ENCODE measurements around the gene RAB40C.

RAB40C gene

DNA sequence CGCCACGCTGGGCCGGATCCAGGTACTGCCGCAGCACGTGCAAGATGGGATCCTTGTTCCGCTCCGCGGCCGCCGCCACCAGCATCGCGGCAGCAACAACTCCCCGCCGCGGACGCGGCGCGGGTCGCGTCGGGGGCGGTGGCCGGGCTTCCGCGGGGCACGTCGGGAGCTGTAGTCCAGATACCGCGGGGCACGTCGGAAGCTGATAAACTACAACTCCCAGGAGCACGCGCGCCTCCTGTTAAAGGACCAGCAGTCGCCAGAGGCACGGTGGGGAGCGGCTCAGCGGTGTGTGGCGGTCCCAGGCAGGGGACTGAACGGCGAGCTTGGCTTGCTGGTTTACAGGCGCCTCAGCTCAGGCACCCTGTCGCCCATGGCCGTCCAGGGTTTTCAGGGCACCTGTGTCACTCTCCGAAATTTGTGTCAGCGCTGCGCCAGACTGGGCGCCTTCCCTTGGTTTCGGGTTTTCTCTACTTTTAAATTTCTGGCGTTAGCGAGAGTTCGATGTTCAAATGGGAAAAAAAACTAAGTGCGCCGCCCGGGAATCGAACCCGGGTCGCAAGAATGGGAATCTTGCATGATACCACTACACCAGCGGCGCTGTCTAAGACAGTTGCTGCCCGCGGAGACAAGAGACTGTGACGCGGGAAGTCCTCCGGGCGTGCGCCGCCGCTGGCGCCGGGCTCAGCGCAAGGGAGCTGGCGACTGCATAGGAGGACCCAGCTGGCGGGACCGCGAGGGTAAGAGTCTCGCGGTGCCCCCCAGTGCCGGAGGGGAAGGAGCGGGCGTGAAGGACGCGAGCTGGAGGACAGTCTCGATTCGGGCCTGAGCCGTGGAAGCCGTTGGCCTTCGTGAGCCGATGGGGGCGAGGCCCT is 46.6 kb downstream of the RAB40C start, which contains the start of gene METTL26:
Gene METTL26, minus strand, starts transcription at position 100 of the 875 bp plus-strand sequence. Its CDS starts 15 bp downstream, at position 85.
- ATAC-seq (ENCODE audit: insufficient read depth, low read depth) (peak; percentile 86), DNase-seq (peak; percentile 96)
- peaks cover 23% of the 10 kb centered on the region for H3K79me2 ChIP-seq (ENCODE audit: insufficient read depth, low read length)
- peak within 1 kb of the TSS; percentile 89 for H2AFZ ChIP-seq (ENCODE audit: low read depth, low read length)
- H3K4me1 ChIP-seq (ENCODE audit: insufficient read depth, low read length), result peaks cover 31% of the 10 kb centered on the region
- peaks cover 22% of the 10 kb centered on the region for H4K20me1 ChIP-seq (ENCODE audit: insufficient read depth, low read length)
- H3K4me2 ChIP-seq (ENCODE audit: insufficient read depth, low read length), result peak within 1 kb of the TSS; percentile 92
- H3K27ac ChIP-seq (ENCODE audit: low read length), result peak within 1 kb of the TSS; percentile 91
- H3K27me3 ChIP-seq (ENCODE audit: insufficient read depth, low read length, poor library complexity), result no peaks in the 10 kb centered on the region
- no peaks in the 10 kb centered on the region for H3K9me3 ChIP-seq (ENCODE audit: insufficient read depth, low read length, severe bottlenecking)
- H3K4me3 ChIP-seq (ENCODE audit: low read depth in 1 of 2, low read length in 2 of 2), result peak within 1 kb of the TSS; percentile 80 to 84
- peaks cover 17% of the 10 kb centered on the region for H3K36me3 ChIP-seq (ENCODE audit: insufficient read depth, low read length)
- peak within 1 kb of the TSS; percentile 92 for H3K9ac ChIP-seq (ENCODE audit: low read depth, low read length)
- no peak for TF ChIP-seq EZH2 (IDR thresholded peaks at IDR 0.05; ENCODE audit: borderline replicate concordance, low read depth, low read length, severe bottlenecking)
- TF ChIP-seq, protein P1, sequence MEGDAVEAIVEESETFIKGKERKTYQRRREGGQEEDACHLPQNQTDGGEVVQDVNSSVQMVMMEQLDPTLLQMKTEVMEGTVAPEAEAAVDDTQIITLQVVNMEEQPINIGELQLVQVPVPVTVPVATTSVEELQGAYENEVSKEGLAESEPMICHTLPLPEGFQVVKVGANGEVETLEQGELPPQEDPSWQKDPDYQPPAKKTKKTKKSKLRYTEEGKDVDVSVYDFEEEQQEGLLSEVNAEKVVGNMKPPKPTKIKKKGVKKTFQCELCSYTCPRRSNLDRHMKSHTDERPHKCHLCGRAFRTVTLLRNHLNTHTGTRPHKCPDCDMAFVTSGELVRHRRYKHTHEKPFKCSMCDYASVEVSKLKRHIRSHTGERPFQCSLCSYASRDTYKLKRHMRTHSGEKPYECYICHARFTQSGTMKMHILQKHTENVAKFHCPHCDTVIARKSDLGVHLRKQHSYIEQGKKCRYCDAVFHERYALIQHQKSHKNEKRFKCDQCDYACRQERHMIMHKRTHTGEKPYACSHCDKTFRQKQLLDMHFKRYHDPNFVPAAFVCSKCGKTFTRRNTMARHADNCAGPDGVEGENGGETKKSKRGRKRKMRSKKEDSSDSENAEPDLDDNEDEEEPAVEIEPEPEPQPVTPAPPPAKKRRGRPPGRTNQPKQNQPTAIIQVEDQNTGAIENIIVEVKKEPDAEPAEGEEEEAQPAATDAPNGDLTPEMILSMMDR (IDR thresholded peaks at IDR 0.05; ENCODE audit: borderline replicate concordance, extremely low read depth, low read length, poor library complexity, severe bottlenecking), result peak; percentile 29

DNA sequence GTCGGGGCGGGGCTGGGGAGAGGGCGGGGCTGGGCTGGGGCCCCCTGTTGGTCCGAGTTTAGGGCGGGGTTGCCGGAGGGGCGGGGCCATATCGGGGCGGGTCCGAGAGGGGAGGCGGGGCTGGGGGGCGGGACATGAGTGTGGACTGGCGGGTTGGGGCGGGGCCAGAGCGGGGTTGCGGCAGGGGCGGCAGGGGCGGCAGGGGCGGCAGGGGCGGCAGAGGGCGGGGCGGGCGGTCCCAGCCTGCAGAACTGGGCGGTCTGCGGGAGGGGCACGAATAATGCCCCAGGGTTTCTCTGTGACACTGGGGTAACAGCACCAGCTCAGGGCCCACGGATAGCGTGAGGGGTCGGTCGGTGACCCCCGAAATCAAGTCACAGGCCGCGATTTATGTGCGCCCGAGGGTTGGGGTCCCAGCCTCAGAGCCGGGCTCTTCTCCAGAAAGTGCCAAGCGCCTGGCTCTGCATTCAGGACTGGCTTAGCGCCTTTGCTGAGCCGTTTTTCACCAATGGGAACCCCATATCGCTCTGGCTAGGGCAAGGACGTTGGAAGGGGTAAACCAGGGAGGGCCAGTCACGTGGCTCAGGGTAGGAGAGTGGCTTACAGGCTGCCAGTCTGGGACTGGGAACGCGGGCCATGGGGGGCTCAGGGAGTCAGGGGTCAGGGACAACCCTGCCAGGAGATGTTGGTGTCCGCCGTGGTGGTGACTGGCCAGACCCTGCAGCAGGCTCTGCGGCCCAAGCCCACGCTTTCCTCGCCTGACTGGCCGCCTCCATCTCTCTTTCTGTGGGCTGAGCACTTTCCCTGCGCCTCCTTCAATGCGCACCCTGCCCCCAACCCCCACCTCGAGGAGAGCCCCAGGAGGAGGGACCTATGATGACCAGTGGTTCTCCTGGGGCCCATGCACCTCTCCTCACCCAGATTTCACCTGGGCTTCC is 47.5 kb downstream of the RAB40C start:
- Histone ChIP-seq H3K36me3 (ENCODE audit: insufficient read depth, low read length) (peaks cover 17% of the 10 kb centered on the region), H3K79me2 (ENCODE audit: insufficient read depth, low read length) (peaks cover 23% of the 10 kb centered on the region), H4K20me1 (ENCODE audit: insufficient read depth, low read length) (peaks cover 22% of the 10 kb centered on the region), H3K4me1 (ENCODE audit: insufficient read depth, low read length) (peaks cover 38% of the 10 kb centered on the region), H3K27ac (ENCODE audit: low read length) (peak overlapping the region; percentile 91), H3K27me3 (ENCODE audit: insufficient read depth, low read length, poor library complexity) (no peaks in the 10 kb centered on the region), H3K4me2 (ENCODE audit: insufficient read depth, low read length) (peak overlapping the region; percentile 92), H2AFZ (ENCODE audit: low read depth, low read length) (peak overlapping the region; percentile 89), H3K9ac (ENCODE audit: low read depth, low read length) (peak overlapping the region; percentile 92), H3K9me3 (ENCODE audit: insufficient read depth, low read length, severe bottlenecking) (no peaks in the 10 kb centered on the region), H3K4me3 (ENCODE audit: low read depth in 1 of 2, low read length in 2 of 2) (peak overlapping the region; percentile 80 to 84; a peak in 3 of 4 replicates)
- TF ChIP-seq, protein P1 (IDR thresholded peaks at IDR 0.05; ENCODE audit: borderline replicate concordance, extremely low read depth, low read length, poor library complexity, severe bottlenecking), result no peak
- no peak for TF ChIP-seq EZH2 (IDR thresholded peaks at IDR 0.05; ENCODE audit: borderline replicate concordance, low read depth, low read length, severe bottlenecking)
- DNase-seq (no peak), ATAC-seq (ENCODE audit: insufficient read depth, low read depth) (no peak)

DNA sequence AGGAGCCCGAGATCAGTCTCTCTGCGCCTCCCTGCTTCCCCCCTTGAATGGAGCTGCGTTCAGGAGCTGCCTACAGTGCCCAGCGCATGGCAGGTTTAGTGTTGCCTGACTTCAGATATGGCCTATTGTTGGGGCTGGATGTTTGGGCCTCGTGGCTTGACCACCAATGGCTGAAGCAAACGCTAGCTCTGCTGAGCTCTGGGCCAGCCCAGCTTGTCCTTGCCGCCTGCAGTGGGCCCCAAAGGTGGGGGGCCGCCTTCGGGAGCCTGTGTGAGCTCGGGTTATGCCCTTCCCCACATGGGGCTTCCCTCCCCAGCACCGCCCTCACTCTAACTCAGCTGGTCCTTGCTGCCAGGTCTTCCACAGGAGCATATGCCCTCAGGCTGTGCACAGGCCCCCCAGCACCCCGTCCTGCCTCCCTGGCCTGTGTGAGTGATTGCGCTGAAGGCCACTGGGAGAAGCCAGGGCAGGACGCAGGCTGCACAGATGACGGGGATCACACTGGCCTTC is 48.2 kb downstream of the RAB40C start:
- Histone ChIP-seq H3K27ac (ENCODE audit: low read length) (no peak overlapping the region), H3K9ac (ENCODE audit: low read depth, low read length) (no peak overlapping the region), H2AFZ (ENCODE audit: low read depth, low read length) (no peak overlapping the region), H3K9me3 (ENCODE audit: insufficient read depth, low read length, severe bottlenecking) (no peaks in the 10 kb centered on the region), H3K79me2 (ENCODE audit: insufficient read depth, low read length) (peaks cover 24% of the 10 kb centered on the region), H4K20me1 (ENCODE audit: insufficient read depth, low read length) (peaks cover 22% of the 10 kb centered on the region), H3K4me3 (ENCODE audit: low read depth in 1 of 2, low read length in 2 of 2) (no peak overlapping the region), H3K4me1 (ENCODE audit: insufficient read depth, low read length) (peaks cover 45% of the 10 kb centered on the region), H3K27me3 (ENCODE audit: insufficient read depth, low read length, poor library complexity) (no peaks in the 10 kb centered on the region), H3K4me2 (ENCODE audit: insufficient read depth, low read length) (peak overlapping the region; percentile 60; the same call in 1 of the 2 replicates), H3K36me3 (ENCODE audit: insufficient read depth, low read length) (peaks cover 17% of the 10 kb centered on the region)
- no peak for ATAC-seq (ENCODE audit: insufficient read depth, low read depth)
- TF ChIP-seq, protein P1 (IDR thresholded peaks at IDR 0.05; ENCODE audit: borderline replicate concordance, extremely low read depth, low read length, poor library complexity, severe bottlenecking), result no peak
- TF ChIP-seq EZH2 (IDR thresholded peaks at IDR 0.05; ENCODE audit: borderline replicate concordance, low read depth, low read length, severe bottlenecking), result no peak
- DNase-seq, result no peak

Measured in DND-41 (cell line).